Neural progenitor cell (in vitro differentiated cells): ENCODE data around the gene LYST. TPM values are rescaled to one million over a fixed set of nuclear protein-coding genes. Genes with fewer than 3 reads are reported as not detected.

Experiments
- DNase-seq: peaks from one replicate; pipeline ENCODE4 v3.0.0-alpha.2; 2016; ENCODE audit warnings: low spot score
- H2AFZ ChIP-seq: fragments of 200-600 bp; sonication (generic); replicated peaks from 2 replicates; pipeline ENCODE4 v1.6.1; 2016; ENCODE audit warnings: antibody characterized with exemption
- H3F3A ChIP-seq: fragments of 200-600 bp; sonication (generic); 2 replicates; pipeline ENCODE4 v1.6.1; 2016; ENCODE audit warnings: antibody characterized with exemption, low read depth
- H3K27ac ChIP-seq: fragments of 200-600 bp; sonication (generic); 2 replicates; pipeline ENCODE4 v1.5.1; 2016; ENCODE audit warnings: mild to moderate bottlenecking
- H3K27me3 ChIP-seq: fragments of 200-600 bp; sonication (generic); 2 replicates; pipeline ENCODE4 v1.6.1; 2016; ENCODE audit warnings: mild to moderate bottlenecking, moderate library complexity
- H3K36me3 ChIP-seq: fragments of 200-600 bp; sonication (generic); 2 replicates; pipeline ENCODE4 v1.5.1; 2016
- H3K4me1 ChIP-seq: fragments of 200-600 bp; sonication (generic); 2 replicates; pipeline ENCODE4 v1.6.1; 2016; ENCODE audit warnings: mixed run types
- H3K4me2 ChIP-seq: fragments of 200-600 bp; sonication (generic); 2 replicates; pipeline ENCODE4 v1.6.1; 2016
- H3K4me3 ChIP-seq: fragments of 200-600 bp; sonication (generic); 2 replicates; pipeline ENCODE4 v1.5.1; 2016
- H3K79me2 ChIP-seq: fragments of 200-600 bp; sonication (generic); 2 replicates; pipeline ENCODE4 v1.6.1; 2016; ENCODE audit warnings: low read depth
- H3K9ac ChIP-seq: fragments of 200-600 bp; sonication (generic); 2 replicates; pipeline ENCODE4 v1.6.1; 2016
- H3K9me3 ChIP-seq: fragments of 200-600 bp; sonication (generic); 2 replicates; pipeline ENCODE4 v1.5.1; 2016; ENCODE audit warnings: low read depth
- H4K20me1 ChIP-seq: fragments of 200-600 bp; sonication (generic); 2 replicates; pipeline ENCODE4 v1.6.1; 2016; ENCODE audit warnings: low read depth
- H3K27ac Mint-ChIP-seq: 3 replicates; pipeline ENCODE4 v1.8.0; 2021; ENCODE audit warnings: mixed read lengths
- H3K27me3 Mint-ChIP-seq: 2 replicates; pipeline ENCODE4 v1.8.0; 2022; ENCODE audit warnings: low read depth, mild to moderate bottlenecking, inconsistent platforms, moderate library complexity, mixed read lengths; ENCODE audit not compliant: insufficient read depth
- H3K36me3 Mint-ChIP-seq: 3 replicates; pipeline ENCODE4 v1.8.0; 2021; ENCODE audit warnings: mixed read lengths
- H3K4me1 Mint-ChIP-seq: 3 replicates; pipeline ENCODE4 v1.8.0; 2021; ENCODE audit warnings: mixed read lengths
- H3K4me3 Mint-ChIP-seq: 3 replicates; pipeline ENCODE4 v1.8.0; 2021; ENCODE audit warnings: mild to moderate bottlenecking, moderate library complexity, mixed read lengths
- H3K9me3 Mint-ChIP-seq: 3 replicates; pipeline ENCODE4 v1.8.0; 2020; ENCODE audit warnings: mixed read lengths
- EZH2 ChIP-seq: fragments of 200-600 bp; sonication (generic); IDR thresholded peaks from 2 replicates; pipeline ENCODE4 v1.6.1; 2017; ENCODE audit warnings: antibody characterized with exemption, mild to moderate bottlenecking, moderate library complexity
- EZH2phosphoT487 ChIP-seq: fragments of 200-600 bp; sonication (generic); IDR thresholded peaks from 2 replicates; pipeline ENCODE4 v1.6.1; 2017; ENCODE audit warnings: antibody characterized with exemption
- total RNA-seq: library from RNA; depleted of rRNA; stranded (reverse); fragments of >200 nt; gene quantifications from 2 replicates; pipeline ENCODE4 v1.2.3, GENCODE V29; 2015; ENCODE audit warnings: low replicate concordance
- TF ChIP-seq, protein P1 (sequence below): fragments of 200-600 bp; sonication (generic); IDR thresholded peaks from 2 replicates; pipeline ENCODE4 v1.5.1; 2017; ENCODE audit warnings: antibody characterized with exemption, mild to moderate bottlenecking

Gene LYST
- total RNA-seq, 1 donor from 2014 or later: 0.82 TPM

DNA sequence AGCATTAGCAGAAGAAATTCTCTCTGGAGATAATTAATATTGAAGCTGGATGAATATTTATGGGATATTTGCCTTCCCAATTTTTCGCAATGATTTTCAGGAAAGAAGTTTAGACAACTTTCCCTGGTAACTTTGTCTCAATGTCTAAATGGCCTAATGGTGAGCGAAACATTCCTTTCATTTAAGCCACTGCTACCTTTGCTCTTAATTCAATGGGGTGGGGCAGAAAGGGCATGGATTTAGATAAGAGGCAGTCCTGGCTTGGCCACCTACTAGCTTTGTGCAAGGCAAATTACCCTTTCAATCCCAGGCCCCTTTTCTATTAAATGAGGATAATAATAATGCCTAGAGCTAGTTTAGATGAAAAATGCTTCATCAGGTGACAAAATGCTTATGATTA is 27.1 kb upstream of the LYST start:
- no peaks in the 10 kb centered on the region for H3F3A ChIP-seq
- H3K4me2 ChIP-seq: no peak overlapping the region
- H3K4me1 Mint-ChIP-seq: no peaks in the 10 kb centered on the region
- peaks cover 2% of the 10 kb centered on the region for H3K27me3 Mint-ChIP-seq
- H3K4me3 ChIP-seq: no peak overlapping the region
- no peak overlapping the region for H3K4me3 Mint-ChIP-seq
- no peak overlapping the region for H3K9ac ChIP-seq
- no peaks in the 10 kb centered on the region for H3K27me3 ChIP-seq
- no peaks in the 10 kb centered on the region for H3K4me1 ChIP-seq
- no peak overlapping the region for H3K27ac ChIP-seq
- H3K36me3 ChIP-seq: no peaks in the 10 kb centered on the region
- H3K36me3 Mint-ChIP-seq: no peaks in the 10 kb centered on the region
- no peaks in the 10 kb centered on the region for H3K9me3 Mint-ChIP-seq
- no peaks in the 10 kb centered on the region for H4K20me1 ChIP-seq
- H3K79me2 ChIP-seq: no peaks in the 10 kb centered on the region
- TF ChIP-seq EZH2phosphoT487 (no peak), EZH2 (no peak)
- TF ChIP-seq, protein P1, sequence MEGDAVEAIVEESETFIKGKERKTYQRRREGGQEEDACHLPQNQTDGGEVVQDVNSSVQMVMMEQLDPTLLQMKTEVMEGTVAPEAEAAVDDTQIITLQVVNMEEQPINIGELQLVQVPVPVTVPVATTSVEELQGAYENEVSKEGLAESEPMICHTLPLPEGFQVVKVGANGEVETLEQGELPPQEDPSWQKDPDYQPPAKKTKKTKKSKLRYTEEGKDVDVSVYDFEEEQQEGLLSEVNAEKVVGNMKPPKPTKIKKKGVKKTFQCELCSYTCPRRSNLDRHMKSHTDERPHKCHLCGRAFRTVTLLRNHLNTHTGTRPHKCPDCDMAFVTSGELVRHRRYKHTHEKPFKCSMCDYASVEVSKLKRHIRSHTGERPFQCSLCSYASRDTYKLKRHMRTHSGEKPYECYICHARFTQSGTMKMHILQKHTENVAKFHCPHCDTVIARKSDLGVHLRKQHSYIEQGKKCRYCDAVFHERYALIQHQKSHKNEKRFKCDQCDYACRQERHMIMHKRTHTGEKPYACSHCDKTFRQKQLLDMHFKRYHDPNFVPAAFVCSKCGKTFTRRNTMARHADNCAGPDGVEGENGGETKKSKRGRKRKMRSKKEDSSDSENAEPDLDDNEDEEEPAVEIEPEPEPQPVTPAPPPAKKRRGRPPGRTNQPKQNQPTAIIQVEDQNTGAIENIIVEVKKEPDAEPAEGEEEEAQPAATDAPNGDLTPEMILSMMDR: no peak
- H3K9me3 ChIP-seq: no peaks in the 10 kb centered on the region
- no peak overlapping the region for H3K27ac Mint-ChIP-seq
- no peak for DNase-seq
- no peak overlapping the region for H2AFZ ChIP-seq

- H3K27ac ChIP-seq: no peak overlapping the region
- Mint-ChIP-seq H3K36me3 (no peaks in the 10 kb centered on the region), H3K4me3 (no peak overlapping the region), H3K4me1 (no peaks in the 10 kb centered on the region), H3K27ac (no peak overlapping the region), H3K9me3 (peaks cover 2% of the 10 kb centered on the region), H3K27me3 (peaks cover 2% of the 10 kb centered on the region)
- H3K9me3 ChIP-seq: no peaks in the 10 kb centered on the region
- H3K27me3 ChIP-seq: no peaks in the 10 kb centered on the region
- H3K79me2 ChIP-seq: no peaks in the 10 kb centered on the region
- no peak for DNase-seq
- H3F3A ChIP-seq: no peaks in the 10 kb centered on the region
- no peak overlapping the region for H3K4me2 ChIP-seq
- H3K9ac ChIP-seq: no peak overlapping the region
- no peak overlapping the region for H3K4me3 ChIP-seq
- no peaks in the 10 kb centered on the region for H4K20me1 ChIP-seq
- H3K4me1 ChIP-seq: no peaks in the 10 kb centered on the region
- no peak overlapping the region for H2AFZ ChIP-seq
- TF ChIP-seq EZH2phosphoT487 (no peak), EZH2 (no peak)
- TF ChIP-seq, protein P1: no peak
- H3K36me3 ChIP-seq: no peaks in the 10 kb centered on the region
Measured at GRCh38 chr1:235892734-235893413, 26.2 kb upstream of the LYST start.

DNA sequence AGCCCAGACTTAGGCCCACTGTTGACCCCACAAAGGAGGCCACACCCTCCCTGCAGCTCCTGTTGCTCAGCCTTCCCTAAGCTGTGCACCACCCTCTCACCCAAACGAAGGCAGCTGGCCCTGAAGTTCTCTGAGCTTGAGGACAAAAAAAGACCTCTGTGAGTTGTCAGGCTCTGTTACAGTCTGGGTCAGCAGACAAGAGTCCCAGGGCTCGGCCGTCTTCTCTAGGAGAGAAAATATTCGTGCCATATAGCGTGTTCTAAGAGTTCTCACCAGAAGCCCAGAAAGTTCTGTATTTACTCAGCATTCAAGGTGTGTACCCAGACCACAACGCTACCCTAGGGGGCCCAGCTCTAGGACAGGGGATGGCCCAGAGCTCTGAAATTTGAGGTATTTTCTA is 25.5 kb upstream of the LYST start:
- no peaks in the 10 kb centered on the region for H4K20me1 ChIP-seq
- no peak overlapping the region for H3K9ac ChIP-seq
- no peak overlapping the region for H3K27ac ChIP-seq
- H3K36me3 ChIP-seq: no peaks in the 10 kb centered on the region
- no peaks in the 10 kb centered on the region for H3F3A ChIP-seq
- H3K4me1 ChIP-seq: no peaks in the 10 kb centered on the region
- H3K9me3 ChIP-seq: no peaks in the 10 kb centered on the region
- TF ChIP-seq, protein P1: no peak
- TF ChIP-seq EZH2phosphoT487 (no peak), EZH2 (no peak)
- H3K9me3 Mint-ChIP-seq: peaks cover 2% of the 10 kb centered on the region
- H3K79me2 ChIP-seq: no peaks in the 10 kb centered on the region
- H3K4me1 Mint-ChIP-seq: no peaks in the 10 kb centered on the region
- no peak for DNase-seq
- H3K4me3 Mint-ChIP-seq: no peak overlapping the region
- H3K4me2 ChIP-seq: no peak overlapping the region
- no peak overlapping the region for H3K27ac Mint-ChIP-seq
- H3K36me3 Mint-ChIP-seq: no peaks in the 10 kb centered on the region
- peaks cover 2% of the 10 kb centered on the region for H3K27me3 Mint-ChIP-seq
- H2AFZ ChIP-seq: no peak overlapping the region
- no peaks in the 10 kb centered on the region for H3K27me3 ChIP-seq
- H3K4me3 ChIP-seq: no peak overlapping the region
